GM23338 (cell line): ENCODE measurements around the gene SERPINB6. TPM values are rescaled to one million over a fixed set of nuclear protein-coding genes. Genes with fewer than 3 reads are reported as not detected.

ENCODE experiments used
- ATAC-seq: fragments of 200-7000 bp; cut with Tn5 transposase; 3 replicates; pipeline ENCODE4 v1.9.1; 2020
- DNase-seq: peaks from one replicate; pipeline ENCODE4 v3.0.0-alpha.2; 2015; ENCODE audit warnings: low spot score
- H2AFZ ChIP-seq: fragments of 200-600 bp; sonication (generic); 2 replicates; pipeline ENCODE4 v1.8.0; 2016; ENCODE audit warnings: antibody characterized with exemption, mild to moderate bottlenecking, moderate library complexity
- H3F3A ChIP-seq: fragments of 200-600 bp; sonication (generic); replicated peaks from 2 replicates; pipeline ENCODE4 v1.8.0; 2017; ENCODE audit warnings: antibody characterized with exemption, mixed run types, low read depth
- H3K27ac ChIP-seq: fragments of 200-600 bp; sonication (generic); 2 replicates; pipeline ENCODE4 v1.6.1; 2016; ENCODE audit warnings: low read depth
- H3K27me3 ChIP-seq: fragments of 200-600 bp; sonication (generic); 2 replicates; pipeline ENCODE4 v1.8.0; 2016; ENCODE audit warnings: mild to moderate bottlenecking, mixed run types, moderate library complexity; ENCODE audit not compliant: insufficient read depth
- H3K36me3 ChIP-seq: fragments of 200-600 bp; sonication (generic); 2 replicates; pipeline ENCODE4 v1.8.0; 2016; ENCODE audit warnings: mild to moderate bottlenecking; ENCODE audit not compliant: insufficient read depth
- H3K4me1 ChIP-seq: fragments of 200-600 bp; sonication (generic); 2 replicates; pipeline ENCODE4 v1.8.0; 2016; ENCODE audit warnings: mild to moderate bottlenecking, moderate library complexity; ENCODE audit not compliant: insufficient read depth
- H3K4me2 ChIP-seq: fragments of 200-600 bp; sonication (generic); 2 replicates; pipeline ENCODE4 v1.7.1; 2017; ENCODE audit warnings: mixed run types
- H3K4me3 ChIP-seq: fragments of 200-600 bp; sonication (generic); 2 replicates; pipeline ENCODE4 v1.6.1; 2016; ENCODE audit warnings: mixed run types
- H3K79me2 ChIP-seq: fragments of 200-600 bp; sonication (generic); replicated peaks from 2 replicates; pipeline ENCODE4 v1.8.0; 2017; ENCODE audit warnings: mild to moderate bottlenecking; ENCODE audit not compliant: insufficient read depth
- H3K9me2 ChIP-seq: fragments of 200-600 bp; sonication (generic); 2 replicates; pipeline ENCODE4 v1.8.0; 2017; ENCODE audit not compliant: insufficient read depth
- H4K20me1 ChIP-seq: fragments of 200-600 bp; sonication (generic); replicated peaks from 2 replicates; pipeline ENCODE4 v1.8.0; 2017; ENCODE audit warnings: mild to moderate bottlenecking; ENCODE audit not compliant: insufficient read depth
- H3K27ac Mint-ChIP-seq: 2 replicates; pipeline ENCODE4 v1.8.0; 2020; ENCODE audit warnings: inconsistent platforms, mild to moderate bottlenecking, moderate library complexity, mixed read lengths
- H3K27me3 Mint-ChIP-seq: 3 replicates; pipeline ENCODE4 v1.8.0; 2022; ENCODE audit warnings: low read depth, mild to moderate bottlenecking, moderate library complexity, mixed read lengths, inconsistent platforms; ENCODE audit not compliant: insufficient read depth, poor library complexity
- H3K36me3 Mint-ChIP-seq: 3 replicates; pipeline ENCODE4 v1.8.0; 2021; ENCODE audit warnings: low read depth, mild to moderate bottlenecking, inconsistent platforms, moderate library complexity, mixed read lengths
- H3K4me1 Mint-ChIP-seq: 3 replicates; pipeline ENCODE4 v1.8.0; 2020; ENCODE audit warnings: mild to moderate bottlenecking, inconsistent platforms, mixed read lengths
- H3K4me3 Mint-ChIP-seq: 3 replicates; pipeline ENCODE4 v1.8.0; 2021; ENCODE audit warnings: moderate library complexity, mild to moderate bottlenecking, inconsistent platforms, mixed read lengths
- H3K9me3 Mint-ChIP-seq: 3 replicates; pipeline ENCODE4 v1.8.0; 2020; ENCODE audit warnings: moderate library complexity, mild to moderate bottlenecking, inconsistent platforms, mixed read lengths
- CREB1 ChIP-seq: fragments of 250-450 bp; sonication (Bioruptor Pico); IDR thresholded peaks from 2 replicates; pipeline ENCODE4 v1.5.0; 2020; ENCODE audit warnings: low read depth, mild to moderate bottlenecking, moderate library complexity
- ETS1 ChIP-seq: IDR thresholded peaks from 2 replicates; pipeline ENCODE4 v1.6.1; 2016; ENCODE audit warnings: antibody characterized with exemption
- EZH2phosphoT487 ChIP-seq: fragments of 200-600 bp; sonication (generic); IDR thresholded peaks from one replicate; pipeline ENCODE4 v1.8.1; 2018; ENCODE audit warnings: antibody characterized with exemption; ENCODE audit not compliant: unreplicated experiment
- REST ChIP-seq: IDR thresholded peaks from one replicate; pipeline ENCODE4 v1.6.1; 2018; ENCODE audit warnings: antibody characterized with exemption; ENCODE audit not compliant: unreplicated experiment
- STAT1 ChIP-seq: IDR thresholded peaks from one replicate; pipeline ENCODE4 v1.6.1; 2016; ENCODE audit warnings: antibody characterized with exemption; ENCODE audit not compliant: unreplicated experiment
- ZNF331 ChIP-seq: fragments of 250-450 bp; sonication (Bioruptor Pico); IDR thresholded peaks from 2 replicates; pipeline ENCODE4 v1.5.0; 2020; ENCODE audit warnings: low read depth, mild to moderate bottlenecking, moderate library complexity
- ZNF462 ChIP-seq: fragments of 250-450 bp; sonication (Bioruptor Pico); IDR thresholded peaks from 2 replicates; pipeline ENCODE4 v1.5.0; 2020; ENCODE audit warnings: mild to moderate bottlenecking, moderate library complexity
- polyA plus RNA-seq: library from polyadenylated mRNA; unstranded; fragments of >200 nt; fragmentation: Nextera tagmentation; extraction: Ambion mirVana; gene quantifications from 2 replicates; pipeline ENCODE4 v1.2.1, GENCODE V29; 2016
- total RNA-seq: library from RNA; depleted of rRNA; stranded (reverse); fragments of >200 nt; shearing (Covaris generic); gene quantifications from 2 replicates; pipeline ENCODE4 v1.2.3, GENCODE V29; 2014

The SERPINB6 gene
- total and polyA plus RNA-seq, 2 experiments from 2014 or later: 25.9 to 38.5 TPM

GRCh38 chr6:3014675-3015066, 43.3 kb upstream of the SERPINB6 start:
- no peak for ATAC-seq
- Mint-ChIP-seq H3K4me3 (no peak overlapping the region), H3K27ac (no peak overlapping the region), H3K27me3 (peaks cover 10% of the 10 kb centered on the region), H3K9me3 (peaks cover 33% of the 10 kb centered on the region), H3K4me1 (peaks cover 8% of the 10 kb centered on the region), H3K36me3 (peaks cover 95% of the 10 kb centered on the region)
- Histone ChIP-seq H3K79me2 (no peaks in the 10 kb centered on the region), H3K4me3 (no peak overlapping the region), H4K20me1 (0 out of 2 replicates have a peak, but pooled peaks cover 4% of the 10 kb centered on the region), H3K9me2 (no peaks in the 10 kb centered on the region), H2AFZ (no peak overlapping the region), H3K27me3 (no peaks in the 10 kb centered on the region), H3K36me3 (peaks cover 59% of the 10 kb centered on the region), H3K4me1 (peaks cover 7% of the 10 kb centered on the region; the same call in 1 of the 2 replicates), H3K4me2 (no peak overlapping the region), H3K27ac (no peak overlapping the region), H3F3A (peaks cover 13% of the 10 kb centered on the region; the same call in 1 of the 2 replicates)
- TF ChIP-seq STAT1: no peak
- TF ChIP-seq CREB1: no peak
- no peak for TF ChIP-seq REST
- no peak for TF ChIP-seq EZH2phosphoT487
- no peak for TF ChIP-seq ETS1
- no peak for TF ChIP-seq ZNF462
- TF ChIP-seq ZNF331: no peak
- DNase-seq: no peak
